Cardiac muscle cell (in vitro differentiated cells and primary cell): ENCODE results near the gene PCDHGA5. TPM values are rescaled to one million over a fixed set of nuclear protein-coding genes. Genes with fewer than 3 reads are reported as not detected.

ENCODE experiments used
- DNase-seq, 2 donors: peaks; one replicate each; pipeline versions ENCODE4 v3.0.0 to v3.0.0-alpha.2; 2010 to 2017; ENCODE audit warnings: low read depth in 1 of 2, low spot score in 1 of 2
- H3K27ac ChIP-seq: fragments of 200-600 bp; sonication (generic); 2 replicates; pipeline ENCODE4 v1.5.1; 2016
- H3K27me3 ChIP-seq: fragments of 200-600 bp; sonication (generic); 2 replicates; pipeline ENCODE4 v1.6.0; 2016; ENCODE audit warnings: control low read depth
- H3K36me3 ChIP-seq: fragments of 200-600 bp; sonication (generic); 2 replicates; pipeline ENCODE4 v1.5.1; 2016; ENCODE audit warnings: control low read depth
- H3K4me1 ChIP-seq: fragments of 200-600 bp; sonication (generic); 2 replicates; pipeline ENCODE4 v1.8.1; 2017; ENCODE audit warnings: low read depth, mild to moderate bottlenecking, mixed run types
- H3K4me3 ChIP-seq: fragments of 200-600 bp; sonication (generic); 2 replicates; pipeline ENCODE4 v1.5.1; 2016; ENCODE audit warnings: mild to moderate bottlenecking
- H3K9me3 ChIP-seq: fragments of 200-600 bp; sonication (generic); 2 replicates; pipeline ENCODE4 v1.5.1; 2017; ENCODE audit warnings: low read depth, mild to moderate bottlenecking, control low read depth
- CTCF ChIP-seq: IDR thresholded peaks from 2 replicates; pipeline ENCODE4 v1.5.1; 2012; ENCODE audit warnings: low read depth, mild to moderate bottlenecking, low read length
- polyA plus RNA-seq: library from polyadenylated mRNA; unstranded; fragments of >200 nt; fragmentation: Nextera tagmentation; extraction: Ambion mirVana; gene quantifications from 2 replicates; pipeline ENCODE4 v1.2.1, GENCODE V29; 2016
- total RNA-seq: library from RNA; depleted of rRNA; stranded (reverse); fragments of >200 nt; gene quantifications from 2 replicates; pipeline ENCODE4 v1.2.3, GENCODE V29; 2016

The PCDHGA5 gene
- total and polyA plus RNA-seq, 2 experiments from 2014 or later: 0.09 to 1.2 TPM

GRCh38 chr5:141356133-141356532 lies 7.8 kb upstream of the PCDHGA5 start:
- Histone ChIP-seq H3K4me1 (no peaks in the 10 kb centered on the region), H3K4me3 (no peak overlapping the region), H3K9me3 (peaks cover 3% of the 10 kb centered on the region), H3K36me3 (no peaks in the 10 kb centered on the region), H3K27me3 (no peaks in the 10 kb centered on the region), H3K27ac (no peak overlapping the region)
- no peak for TF ChIP-seq CTCF
- DNase-seq: no peak

- Histone ChIP-seq H3K27me3 (no peaks in the 10 kb centered on the region), H3K36me3 (no peaks in the 10 kb centered on the region), H3K4me3 (no peak overlapping the region), H3K27ac (no peak overlapping the region), H3K9me3 (peaks cover 3% of the 10 kb centered on the region), H3K4me1 (no peaks in the 10 kb centered on the region)
- TF ChIP-seq CTCF: no peak
- no peak for DNase-seq
Observed at GRCh38 chr5:141356950-141357349, 7.0 kb upstream of the PCDHGA5 start.

- Histone ChIP-seq H3K27ac (no peak within 1 kb of the TSS), H3K9me3 (peaks cover 3% of the 10 kb centered on the region), H3K4me1 (no peaks in the 10 kb centered on the region), H3K4me3 (no peak within 1 kb of the TSS), H3K27me3 (no peaks in the 10 kb centered on the region), H3K36me3 (no peaks in the 10 kb centered on the region)
- peak; percentile 30 for TF ChIP-seq CTCF
- peak; percentile 3 to 40 for DNase-seq
Observed at GRCh38 chr5:141359790-141360426, 4.1 kb upstream of the PCDHGA5 start, which contains the start of gene PCDHGB2. Gene PCDHGB2, plus strand, starts transcription at chr5:141359994. Its CDS starts 142 bp downstream, at chr5:141360136.

DNA sequence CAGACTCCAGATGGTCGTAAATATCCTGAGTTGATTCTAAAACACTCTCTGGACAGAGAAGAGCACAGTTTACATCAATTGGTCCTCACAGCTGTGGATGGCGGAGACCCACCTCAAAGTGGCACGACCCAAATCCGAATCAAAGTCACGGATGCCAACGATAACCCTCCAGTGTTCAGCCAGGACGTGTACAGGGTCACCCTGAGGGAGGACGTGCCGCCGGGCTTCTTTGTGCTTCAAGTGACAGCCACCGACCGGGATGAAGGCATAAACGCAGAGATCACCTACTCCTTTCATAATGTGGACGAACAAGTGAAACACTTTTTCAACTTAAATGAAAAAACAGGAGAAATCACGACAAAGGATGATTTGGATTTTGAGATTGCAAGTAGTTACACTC lies 3.3 kb upstream of the PCDHGA5 start:
- TF ChIP-seq CTCF: no peak
- Histone ChIP-seq H3K27ac (no peak overlapping the region), H3K9me3 (peaks cover 3% of the 10 kb centered on the region), H3K27me3 (no peaks in the 10 kb centered on the region), H3K36me3 (no peaks in the 10 kb centered on the region), H3K4me3 (no peak overlapping the region), H3K4me1 (no peaks in the 10 kb centered on the region)
- no peak for DNase-seq

GRCh38 chr5:141362719-141363118 lies 1.2 kb upstream of the PCDHGA5 start:
- no peaks in the 10 kb centered on the region for H3K36me3 ChIP-seq
- no peak overlapping the region for H3K27ac ChIP-seq
- H3K9me3 ChIP-seq: peaks cover 3% of the 10 kb centered on the region
- no peaks in the 10 kb centered on the region for H3K27me3 ChIP-seq
- H3K4me1 ChIP-seq: no peaks in the 10 kb centered on the region
- TF ChIP-seq CTCF: no peak
- DNase-seq: no peak
- H3K4me3 ChIP-seq: no peak overlapping the region
